Activated gamma-delta T cell (primary cell): ENCODE results near the gene CELSR1.

Experiments used
- DNase-seq: peaks from one replicate; lab custom pipeline; 2025; lab: John Stamatoyannopoulos, UW
- total RNA-seq, 2 donors: gene quantifications; one replicate each; lab custom pipeline; 2026; lab: John Stamatoyannopoulos, UW

Gene CELSR1
- 5.8 to 8.9 reads per million in 2 donors for total RNA-seq

DNA sequence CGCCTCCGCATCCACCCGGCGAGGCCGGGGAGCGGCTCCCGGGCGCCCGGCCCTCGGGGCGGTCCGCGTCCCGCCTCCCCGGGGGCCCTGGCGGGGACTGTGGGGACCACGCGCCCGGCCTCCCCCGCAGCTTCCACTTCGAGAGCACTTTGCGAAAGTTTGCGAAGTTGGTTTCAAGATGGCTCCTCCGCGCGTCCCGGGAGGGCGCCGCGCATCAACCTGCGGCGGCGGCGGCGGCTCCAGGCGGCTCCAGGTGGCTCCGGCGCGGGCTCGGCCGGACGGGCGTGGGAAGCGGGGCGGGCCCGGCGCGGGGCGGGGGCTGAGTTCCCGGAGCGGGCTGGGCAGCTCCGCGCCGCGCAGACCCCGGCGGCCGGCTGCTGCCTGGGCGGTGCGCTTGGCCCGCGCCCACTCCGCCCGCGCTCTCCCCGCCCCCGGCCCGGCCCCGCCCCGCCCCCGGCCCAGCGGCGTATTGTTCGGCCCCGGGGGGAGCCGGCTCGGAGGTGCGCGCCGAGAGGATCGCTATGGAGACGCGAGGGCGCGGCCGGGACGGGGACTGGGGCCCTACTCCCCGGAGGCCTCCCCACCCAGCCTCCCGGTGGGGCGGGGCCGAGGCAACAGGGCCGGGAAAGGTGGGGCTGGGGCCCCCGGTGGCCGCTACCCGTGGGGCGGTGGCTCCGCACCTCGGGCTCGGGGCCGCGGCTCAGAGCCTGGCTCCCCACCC lies at the start of gene CELSR1:
Gene CELSR1 (minus strand): TSS at position 396 of the 721 bp plus-strand sequence. CDS start 450 bp downstream, outside the sequence.
- no peak for DNase-seq

- no peak for DNase-seq
Observed at GRCh38 chr22:46587061-46587460, 49.6 kb upstream of the CELSR1 start.

DNA sequence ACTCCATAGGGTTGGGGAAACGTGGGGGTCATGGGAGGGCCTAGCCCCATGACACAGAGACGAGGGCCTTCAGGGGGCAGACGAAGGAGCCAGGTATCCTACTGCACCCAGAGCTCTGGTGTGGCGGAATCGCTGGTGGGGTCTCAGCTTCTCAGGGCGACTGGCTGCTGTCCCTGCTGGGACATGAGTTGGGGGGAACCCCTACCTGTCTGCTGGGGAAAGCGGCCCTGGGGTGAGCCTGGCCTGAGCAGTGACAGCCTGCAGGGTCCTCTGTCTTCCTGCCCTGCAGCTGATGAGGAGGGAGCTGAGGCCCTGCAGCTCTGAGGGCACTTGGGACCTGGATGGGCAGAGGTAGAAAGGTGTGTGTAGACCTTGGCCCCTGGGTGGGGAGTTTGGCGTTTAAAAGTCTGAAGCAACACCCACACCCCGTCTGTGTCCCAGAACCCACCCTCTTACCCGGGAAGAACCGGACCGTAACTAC lies 49.2 kb upstream of the CELSR1 start:
- no peak for DNase-seq

DNA sequence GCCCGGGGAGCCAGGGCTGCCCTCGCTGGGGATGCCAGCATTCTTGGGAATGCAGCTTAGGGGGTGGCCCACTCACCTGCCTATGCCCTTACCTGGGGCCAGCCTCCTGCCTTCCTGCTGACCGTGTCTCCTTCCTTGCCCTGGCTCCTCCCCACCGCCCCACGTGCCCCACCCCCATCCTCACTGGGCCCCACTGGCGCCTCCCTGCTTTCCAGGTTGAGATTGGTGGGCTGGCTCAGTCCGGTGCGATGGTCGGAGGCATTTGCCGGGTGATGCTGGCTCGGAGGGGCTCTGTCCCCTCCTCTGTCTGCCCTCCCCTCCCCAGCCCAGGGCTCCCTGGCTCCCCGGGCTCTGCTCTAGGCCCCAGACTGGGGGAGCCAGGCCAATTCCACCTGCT lies 48.7 kb upstream of the CELSR1 start:
- no peak for DNase-seq

GRCh38 chr22:46585340-46586122 lies 48.1 kb upstream of the CELSR1 start:
- DNase-seq = no peak

DNA sequence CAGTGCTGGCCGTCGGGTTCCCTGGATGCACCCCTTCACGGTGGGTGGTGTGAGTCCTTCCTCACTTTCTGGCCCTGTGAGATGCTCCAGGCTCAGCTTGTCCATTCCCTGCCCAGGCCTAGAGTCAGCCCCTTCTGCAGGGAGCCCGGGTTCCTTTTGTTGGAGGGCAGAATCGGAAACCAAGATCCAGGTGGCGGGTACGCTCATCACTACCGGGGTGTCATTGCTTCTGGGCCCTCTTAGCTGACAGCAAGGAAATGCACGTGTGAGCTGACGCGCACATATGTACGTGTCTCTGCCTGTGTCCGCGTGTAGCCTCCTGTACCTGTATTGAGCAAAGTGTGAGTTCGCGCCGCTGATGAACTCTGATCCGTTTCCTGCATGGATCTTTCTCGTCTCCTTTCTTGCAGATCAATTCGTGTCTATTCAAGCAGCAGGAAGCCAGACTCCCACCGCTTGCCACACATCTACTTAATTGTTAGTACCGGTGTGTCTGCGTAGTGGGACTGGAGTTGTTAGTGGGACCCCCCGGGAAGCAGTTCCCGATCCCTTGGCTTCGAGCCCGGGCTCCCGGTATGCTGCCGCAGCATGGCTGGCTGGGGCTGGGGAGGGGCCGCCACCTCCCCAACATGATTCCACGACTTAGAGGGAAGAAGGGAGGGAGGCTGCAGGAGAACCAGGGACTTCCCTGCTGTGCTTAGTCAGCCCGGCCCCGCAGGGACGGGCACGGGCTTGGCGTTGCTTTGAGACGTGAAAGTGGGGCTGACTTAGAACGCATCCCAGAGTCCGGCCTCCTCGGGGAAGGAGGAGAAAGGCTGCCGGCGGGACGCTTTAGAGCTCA lies 46.9 kb upstream of the CELSR1 start:
- no peak for DNase-seq

- no peak for DNase-seq
Observed at GRCh38 chr22:46583571-46583970, 46.2 kb upstream of the CELSR1 start.

- DNase-seq = no peak
Observed at GRCh38 chr22:46582281-46582933, 45.0 kb upstream of the CELSR1 start.

GRCh38 chr22:46581538-46582244 lies 44.3 kb upstream of the CELSR1 start:
- DNase-seq = no peak

GRCh38 chr22:46580940-46581537 lies 43.6 kb upstream of the CELSR1 start:
- DNase-seq = no peak

GRCh38 chr22:46579751-46580449 lies 42.5 kb upstream of the CELSR1 start:
- no peak for DNase-seq

- no peak for DNase-seq
Observed at GRCh38 chr22:46578824-46579561, 41.6 kb upstream of the CELSR1 start.

GRCh38 chr22:46578251-46578823 lies 40.9 kb upstream of the CELSR1 start:
- DNase-seq = no peak

DNA sequence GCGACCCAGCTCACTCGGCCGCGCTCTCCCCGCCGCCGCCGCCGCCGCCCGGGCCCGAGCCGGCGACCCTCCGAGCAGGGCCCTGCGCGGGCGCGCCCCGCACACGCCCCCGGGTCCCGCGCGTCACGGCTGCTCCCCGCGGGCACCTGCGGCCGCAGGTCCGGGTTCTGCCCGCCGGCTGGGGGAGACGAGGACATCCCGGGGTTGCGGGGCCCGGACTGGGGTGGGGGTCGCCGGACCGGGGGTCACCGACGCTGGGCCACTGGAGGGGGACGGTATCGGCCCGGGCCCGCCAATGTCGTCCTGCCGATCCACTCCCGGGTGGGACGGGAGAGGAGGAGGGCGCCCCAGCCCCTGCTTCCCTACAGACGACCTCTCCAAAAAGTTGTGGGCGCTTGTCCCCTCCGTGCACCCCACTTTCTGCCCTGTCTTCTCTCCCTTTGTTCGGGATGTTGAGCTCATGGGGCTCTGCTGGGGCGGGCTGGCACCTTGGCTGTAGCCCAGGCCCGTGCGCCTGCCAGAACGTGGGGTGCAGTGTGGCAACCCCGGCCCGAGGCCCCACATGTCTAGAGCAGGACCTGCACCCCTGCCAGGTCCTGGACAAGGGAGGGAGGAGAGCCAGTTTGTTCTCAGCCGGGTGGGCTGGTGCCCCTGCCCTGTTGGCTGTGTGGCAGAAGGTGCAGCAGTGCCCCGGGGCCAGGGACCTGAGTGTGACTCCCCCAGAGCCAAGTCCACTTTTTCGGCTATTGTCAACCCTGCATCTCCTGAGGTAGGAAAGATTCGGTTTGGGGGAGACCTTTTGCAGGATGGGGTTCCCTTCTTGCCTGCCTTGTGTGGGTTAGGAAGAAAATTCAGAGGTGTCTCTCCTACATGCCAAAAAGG lies 40.2 kb upstream of the CELSR1 start:
- DNase-seq = no peak

DNA sequence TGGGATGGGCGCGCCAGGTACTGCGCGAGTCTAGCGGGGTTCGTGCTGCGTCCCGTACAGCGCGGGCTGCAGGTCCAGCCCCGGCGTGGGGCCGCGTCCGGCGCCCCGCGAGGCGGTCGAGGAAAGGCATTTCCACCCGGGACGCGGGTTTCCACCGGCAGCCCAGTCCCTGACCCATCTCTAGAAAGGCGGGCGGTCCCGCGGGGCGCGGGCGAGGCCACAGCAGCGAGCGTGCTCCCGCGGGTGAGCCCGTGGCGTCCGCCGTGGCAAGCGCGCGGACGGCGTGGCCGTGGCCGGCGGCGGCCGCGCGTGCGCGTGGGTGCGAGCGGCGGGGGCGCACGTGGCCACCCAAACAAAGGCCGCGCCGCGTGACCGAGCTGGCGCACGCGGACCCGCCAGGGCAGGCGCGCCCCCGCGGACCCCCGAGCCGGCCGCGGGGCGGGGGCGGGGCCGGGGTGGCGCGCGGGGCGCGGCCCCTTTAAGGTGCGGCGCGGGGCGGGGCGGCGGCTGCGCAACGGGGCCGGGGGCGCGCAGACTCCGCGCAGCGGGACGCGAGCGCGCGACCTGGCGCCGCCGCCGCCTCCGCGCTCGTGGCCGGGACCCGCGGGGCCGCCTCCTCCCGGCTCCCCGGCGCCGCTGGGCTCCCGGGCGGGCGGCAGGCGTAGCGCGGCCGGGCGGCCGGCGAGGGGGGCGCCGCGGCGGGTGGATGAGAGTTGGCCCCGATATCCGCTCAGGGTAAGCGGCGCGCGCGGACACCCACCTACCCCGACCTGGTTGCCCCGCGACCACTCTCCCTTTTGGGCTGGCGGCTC lies 39.3 kb upstream of the CELSR1 start:
- DNase-seq = peak; percentile 52

- DNase-seq = no peak
Observed at GRCh38 chr22:46575911-46576555, 38.6 kb upstream of the CELSR1 start.
